NCI-H510A (cell line): ENCODE results near the gene MARK1.
"Not testable (repeated sequence)": the region's sequence is repeated elsewhere in the genome, so short reads cannot be mapped to it uniquely, and the experiment has no call there.

Experiments
- DNase-seq: peaks from one replicate; lab custom pipeline; 2025; lab: John Stamatoyannopoulos, UW

MARK1 gene

GRCh38 chr1:220528679-220529501 is 954 bp downstream of the MARK1 start:
- no peak for DNase-seq

GRCh38 chr1:220529521-220530020 is 1.6 kb downstream of the MARK1 start:
- no peak for DNase-seq

- no peak for DNase-seq
Observed at GRCh38 chr1:220533504-220534109, 5.7 kb downstream of the MARK1 start.

- DNase-seq = no peak
Observed at GRCh38 chr1:220544901-220545303, 17.0 kb downstream of the MARK1 start.

GRCh38 chr1:220550811-220551399 is 23.0 kb downstream of the MARK1 start:
- DNase-seq = no peak

- no peak for DNase-seq
Observed at GRCh38 chr1:220551718-220552117, 23.8 kb downstream of the MARK1 start.

GRCh38 chr1:220552672-220553260 is 24.8 kb downstream of the MARK1 start:
- no peak for DNase-seq

GRCh38 chr1:220556641-220557040 is 28.7 kb downstream of the MARK1 start:
- DNase-seq = no peak

- DNase-seq = no peak
Observed at GRCh38 chr1:220563564-220563963, 35.6 kb downstream of the MARK1 start.

GRCh38 chr1:220564216-220564615 is 36.3 kb downstream of the MARK1 start:
- no peak for DNase-seq

GRCh38 chr1:220565670-220566069 is 37.7 kb downstream of the MARK1 start:
- no peak for DNase-seq

GRCh38 chr1:220566869-220567268 is 38.9 kb downstream of the MARK1 start:
- no peak for DNase-seq

GRCh38 chr1:220572416-220572815 is 44.5 kb downstream of the MARK1 start:
- DNase-seq = no peak

- no peak for DNase-seq
Observed at GRCh38 chr1:220573836-220574235, 45.9 kb downstream of the MARK1 start.

- DNase-seq = no peak
Observed at GRCh38 chr1:220575718-220576497, 48.0 kb downstream of the MARK1 start.

- no peak for DNase-seq
Observed at GRCh38 chr1:220577926-220578325, 50.0 kb downstream of the MARK1 start.

- DNase-seq = no peak
Observed at GRCh38 chr1:220579317-220579716, 51.4 kb downstream of the MARK1 start.

GRCh38 chr1:220592714-220593113 is 64.8 kb downstream of the MARK1 start:
- DNase-seq = no peak

GRCh38 chr1:220594356-220594755 is 66.4 kb downstream of the MARK1 start:
- no peak for DNase-seq

- DNase-seq = no peak
Observed at GRCh38 chr1:220595179-220595578, 67.2 kb downstream of the MARK1 start.

GRCh38 chr1:220604926-220605325 is 77.0 kb downstream of the MARK1 start:
- no peak for DNase-seq

- DNase-seq = not testable (repeated sequence)
Observed at GRCh38 chr1:220605651-220606050, 77.7 kb downstream of the MARK1 start.
